GM18507 (cell line): ENCODE measurements around the gene METTL24.

ENCODE experiments used
- DNase-seq: peaks from one replicate; pipeline ENCODE4 v3.0.0; 2011; ENCODE audit warnings: low read depth; ENCODE audit not compliant: insufficient read length; ENCODE audit errors: extremely low spot score
- FAIRE-seq: peaks from 2 replicates; lab custom pipeline; 2011; peaks lifted over from hg19 to GRCh38; lab: Jason Lieb, UNC

Gene METTL24

DNA sequence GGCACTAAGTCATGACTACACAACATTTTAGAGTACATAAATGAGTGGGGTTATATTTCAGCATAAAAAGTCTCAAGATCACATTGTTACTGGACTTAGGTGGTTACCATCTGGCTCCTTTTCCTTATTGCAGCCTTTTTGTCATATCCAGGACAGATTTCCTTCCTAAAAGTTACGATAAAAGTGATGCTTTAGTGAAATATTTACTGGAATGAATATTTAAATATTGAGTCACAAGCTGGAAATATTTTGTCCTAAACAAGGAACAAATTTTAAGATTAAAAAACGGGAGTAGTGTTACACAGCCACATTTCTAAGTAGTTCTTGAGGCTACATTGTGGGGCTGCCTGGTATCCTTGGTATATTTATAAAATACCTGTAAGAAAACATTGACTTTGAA, 125.7 kb downstream of the METTL24 start:
- DNase-seq = no peak
- no peak for FAIRE-seq

DNA sequence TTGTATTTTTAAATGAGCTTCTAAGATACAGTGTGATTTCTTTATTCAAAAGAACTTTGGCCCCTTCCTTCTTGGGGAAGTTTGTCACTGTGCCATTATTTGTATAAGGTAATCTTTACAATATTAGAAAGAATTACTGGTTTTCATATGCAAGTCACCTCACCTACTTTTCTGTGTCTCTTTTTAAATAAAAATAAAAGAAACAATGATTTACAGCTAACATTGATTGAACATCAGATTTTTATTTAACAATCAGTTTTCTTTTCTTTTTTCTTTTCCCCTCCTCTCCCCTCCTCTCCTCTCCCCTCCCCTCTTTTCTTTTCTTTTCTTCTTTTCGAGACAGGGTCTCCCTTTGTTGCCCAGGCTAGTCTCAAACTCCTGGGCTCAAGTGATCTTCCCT, 131.9 kb downstream of the METTL24 start:
- DNase-seq = no peak
- FAIRE-seq = no peak

GRCh38 chr6:110221738-110222137, 136.4 kb downstream of the METTL24 start:
- DNase-seq (no peak), FAIRE-seq (no peak)

DNA sequence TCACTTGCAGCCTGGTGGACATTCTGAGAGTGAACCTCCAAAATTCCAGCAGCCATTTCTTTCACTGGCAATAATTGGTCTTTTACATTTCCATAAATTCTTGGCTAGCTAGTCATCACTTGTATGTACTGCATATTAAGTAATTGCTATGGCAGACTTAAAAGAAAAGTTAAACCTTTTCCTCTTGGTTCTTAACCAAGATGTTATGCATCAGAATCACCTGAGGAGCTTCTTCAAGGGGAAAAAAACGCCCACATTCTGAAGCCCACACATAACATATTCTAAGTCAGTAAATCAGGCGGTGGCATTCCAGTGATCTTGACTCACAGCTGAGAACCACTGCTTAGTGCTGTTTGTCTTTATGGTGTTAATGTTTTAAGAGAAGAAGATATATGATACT, 140.9 kb downstream of the METTL24 start:
- no peak for FAIRE-seq
- DNase-seq = no peak

GRCh38 chr6:110216140-110216539, 142.0 kb downstream of the METTL24 start:
- FAIRE-seq = no peak
- DNase-seq = no peak

DNA sequence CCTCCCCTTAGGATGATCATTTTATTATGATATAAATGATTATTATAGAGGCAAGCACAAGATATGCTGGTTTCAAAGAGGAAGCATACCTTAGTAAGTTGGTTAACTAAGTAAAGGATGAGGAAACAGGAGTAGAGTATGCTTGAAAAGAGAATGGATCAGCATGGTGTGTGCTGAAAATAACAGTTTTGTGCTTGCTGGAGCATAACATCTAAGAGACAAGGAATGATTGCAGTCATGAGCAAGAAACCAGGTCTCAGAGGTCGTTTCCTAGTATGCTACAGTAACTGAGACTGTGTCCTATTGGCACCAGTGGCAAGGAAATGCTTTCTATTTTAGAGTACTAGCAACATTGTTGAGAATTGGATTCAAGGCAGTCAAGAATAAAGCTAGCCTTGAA, 143.8 kb downstream of the METTL24 start:
- FAIRE-seq (no peak), DNase-seq (no peak)

- no peak for DNase-seq
- no peak for FAIRE-seq
Measured at GRCh38 chr6:110211753-110212152, 146.4 kb downstream of the METTL24 start.

GRCh38 chr6:110207652-110208051, 150.5 kb downstream of the METTL24 start:
- FAIRE-seq = no peak
- no peak for DNase-seq

GRCh38 chr6:110201151-110201884, 156.8 kb downstream of the METTL24 start:
- DNase-seq (no peak), FAIRE-seq (no peak)

DNA sequence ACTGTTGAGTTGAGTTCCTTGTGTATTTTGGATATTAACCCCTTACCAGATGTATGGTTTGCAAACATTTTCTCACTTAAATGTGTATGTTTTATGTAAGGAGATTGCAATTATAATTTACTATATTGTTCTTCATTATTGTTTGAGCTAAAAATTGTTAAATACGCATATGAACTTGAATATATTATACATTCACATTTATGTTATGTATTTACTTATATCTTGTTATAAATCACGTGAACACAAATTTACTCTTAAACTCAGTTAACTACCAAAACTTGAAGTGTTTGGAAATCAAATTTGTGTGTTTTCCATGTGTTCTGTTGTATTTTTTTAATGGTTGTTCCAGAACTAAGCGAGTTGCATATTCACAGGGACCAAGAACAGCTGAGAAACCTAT, 159.6 kb downstream of the METTL24 start:
- no peak for FAIRE-seq

DNA sequence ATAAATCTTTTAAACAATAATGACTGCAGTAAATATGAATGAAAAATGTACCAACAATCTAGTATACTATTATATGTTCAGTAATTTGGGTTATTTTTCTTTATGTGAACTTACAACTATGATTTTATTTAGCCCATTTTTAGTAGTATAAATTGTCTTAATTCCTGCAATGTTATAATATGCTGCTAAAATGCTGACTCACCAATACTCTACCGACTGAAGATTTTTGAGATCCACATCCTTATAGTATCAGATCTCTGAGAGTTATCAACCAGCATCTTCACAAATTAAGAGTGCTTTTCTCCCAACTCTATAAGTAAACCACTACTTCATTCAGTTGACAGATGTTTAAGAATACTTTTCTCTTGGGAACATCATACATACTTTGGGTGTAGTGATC, 161.3 kb downstream of the METTL24 start:
- DNase-seq = no peak
- FAIRE-seq = no peak

More for the DNA sequence above, 159.6 kb downstream of the METTL24 start:
- DNase-seq = no peak

DNA sequence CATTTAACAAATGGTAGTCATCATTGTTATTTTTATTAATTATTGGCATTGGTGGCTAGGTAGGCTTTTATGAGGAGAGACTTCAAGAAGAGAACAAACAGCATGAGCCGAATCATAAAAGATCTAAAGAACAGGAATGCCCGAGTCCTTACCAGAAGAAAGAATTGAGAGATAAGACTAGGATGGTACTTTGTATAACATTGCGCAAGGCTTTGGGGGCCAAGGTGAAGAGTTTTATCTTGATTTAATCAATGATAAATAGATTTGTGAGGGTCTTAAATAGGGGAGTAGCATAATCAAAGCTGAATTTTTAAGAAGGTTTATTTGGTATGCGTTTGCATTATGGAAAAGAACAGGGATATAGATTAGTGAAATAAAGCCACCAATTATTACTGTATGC, 162.5 kb downstream of the METTL24 start:
- DNase-seq = no peak
- FAIRE-seq = no peak
